ENCODE results near the gene ANLN.
"Not testable (repeated sequence)": the region's sequence is repeated elsewhere in the genome, so short reads cannot be mapped to it uniquely, and the experiment has no call there.

ANLN gene

DNA sequence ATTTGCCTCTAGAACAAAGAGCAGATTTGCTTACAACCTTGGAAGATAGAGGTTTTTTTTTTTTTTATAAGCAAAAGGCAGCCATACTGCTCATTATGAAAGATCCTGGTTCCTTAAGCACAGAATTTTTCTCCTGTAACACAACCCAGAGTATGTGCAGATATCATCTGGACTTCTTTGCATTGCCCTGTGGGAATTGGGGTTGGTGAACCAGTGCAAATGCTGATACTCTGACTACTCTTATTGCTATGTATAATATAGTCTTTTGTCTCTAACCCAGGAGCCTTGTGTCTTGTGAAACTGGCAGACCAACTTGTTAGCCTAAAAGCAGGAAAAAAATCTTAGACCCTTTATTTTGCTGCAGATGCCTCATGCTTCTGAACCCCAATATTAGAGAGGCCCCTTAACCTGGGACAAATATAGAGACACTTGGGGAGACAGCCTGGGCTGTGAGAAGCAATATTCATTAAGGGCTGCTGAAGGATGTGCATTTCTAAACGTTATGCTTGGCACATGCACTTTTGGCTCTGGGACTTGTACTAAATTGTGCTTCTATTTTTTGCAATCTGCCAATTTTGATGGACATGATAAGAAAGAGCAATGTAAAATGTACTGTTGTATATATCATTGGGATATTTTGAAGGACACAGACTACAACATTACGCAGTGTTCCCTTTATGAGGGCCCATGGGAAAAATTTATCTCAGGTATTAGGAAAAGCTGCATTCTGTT is 78.9 kb downstream of the ANLN start:
- DNase-seq: no peak

GRCh38 chr7:36469236-36469635 is 79.6 kb downstream of the ANLN start:
- no peak for DNase-seq

- DNase-seq: no peak
These were observed 82.6 kb downstream of the ANLN start for GRCh38 chr7:36472141-36472729.

- peak; percentile 22 for DNase-seq
These were observed 84.0 kb downstream of the ANLN start for GRCh38 chr7:36473454-36474282.

DNA sequence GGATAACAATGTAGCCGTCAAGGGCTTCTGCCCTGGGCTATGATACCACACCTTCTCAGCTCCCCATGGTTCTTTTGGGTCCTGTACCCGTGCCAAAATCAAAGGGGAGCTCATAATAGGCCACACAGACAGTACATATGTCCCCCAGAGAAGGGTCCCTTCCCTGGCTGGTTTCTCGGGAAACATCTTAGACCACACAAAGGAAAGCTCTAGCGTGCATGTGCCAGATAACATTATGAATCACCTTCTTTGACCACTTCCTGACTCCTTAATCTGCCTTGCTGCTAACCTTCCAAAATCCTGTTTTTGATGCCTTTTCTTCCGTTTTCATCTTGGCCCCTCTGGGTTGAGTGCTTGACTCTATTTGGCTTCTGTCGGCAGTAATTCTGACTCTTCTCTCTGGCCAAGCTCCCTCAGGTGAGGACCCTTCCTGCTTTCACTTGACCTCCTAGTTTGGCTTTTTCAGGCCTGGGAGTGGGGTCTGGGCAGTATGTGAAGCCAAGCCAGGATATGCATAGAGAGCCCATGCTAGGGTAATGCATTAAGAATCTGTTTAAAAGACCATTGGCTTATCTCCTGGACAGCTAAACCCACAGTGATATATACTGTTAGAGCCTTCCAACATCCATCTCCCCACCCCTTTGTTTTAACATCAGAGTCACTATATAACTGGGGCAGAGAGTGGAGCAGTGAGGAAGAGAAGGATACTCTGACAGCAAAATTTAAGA is 84.8 kb downstream of the ANLN start:
- DNase-seq: no peak

DNA sequence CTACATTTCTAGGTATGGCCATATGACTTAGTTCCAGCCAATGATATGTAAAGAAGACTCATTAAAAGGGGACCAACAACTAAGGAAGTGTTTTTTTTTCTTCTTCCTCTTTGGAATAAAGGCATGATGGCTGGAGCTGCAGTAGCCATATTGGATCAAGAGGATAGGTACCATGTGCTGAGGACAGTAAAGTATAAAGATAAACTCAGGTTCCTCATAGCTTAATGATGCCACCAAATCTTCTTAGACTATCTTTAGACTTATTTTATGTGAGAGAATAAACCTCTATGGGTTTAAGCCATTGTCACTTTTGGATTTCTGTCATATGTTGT is 85.3 kb downstream of the ANLN start:
- no peak for DNase-seq

DNA sequence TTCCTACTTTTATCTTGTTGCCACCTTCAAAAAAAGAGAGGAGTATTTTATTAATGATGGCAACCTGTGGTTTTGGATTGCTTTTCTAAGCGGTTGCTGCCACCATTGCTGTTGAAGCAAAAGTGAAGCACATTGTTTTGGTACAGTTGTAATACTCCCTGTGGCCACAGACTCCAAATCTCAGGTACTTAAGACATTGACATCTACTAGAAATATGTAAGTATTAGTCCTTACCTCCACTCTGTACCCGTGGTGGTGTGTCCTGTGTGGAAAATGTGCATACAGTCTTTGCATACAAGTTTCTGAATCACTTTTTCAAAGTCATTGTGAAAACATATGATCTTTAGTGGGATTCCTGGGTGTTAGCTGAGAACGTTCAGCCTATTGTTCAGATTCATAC is 85.7 kb downstream of the ANLN start:
- no peak for DNase-seq

DNA sequence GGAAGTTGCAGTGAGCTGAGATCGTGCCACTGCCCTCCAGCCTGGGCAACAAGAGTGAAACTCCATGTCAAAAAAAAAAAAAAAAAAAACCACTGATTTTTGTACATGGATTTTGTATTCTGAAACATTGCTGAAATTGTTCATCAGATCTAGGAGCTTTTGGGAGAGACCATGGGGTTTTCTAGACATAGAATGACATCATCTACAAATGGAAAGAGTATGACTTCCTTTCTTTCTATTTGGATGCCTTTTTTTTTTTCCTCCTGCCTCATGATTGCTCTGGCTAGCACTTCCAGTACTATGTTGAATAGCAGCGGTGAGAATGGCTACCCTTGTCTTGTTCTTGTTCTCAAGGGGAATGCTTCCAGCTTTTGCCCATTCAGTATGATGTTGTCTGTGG is 89.1 kb downstream of the ANLN start:
- no peak for DNase-seq

- DNase-seq: not testable (repeated sequence)
These were observed 94.2 kb downstream of the ANLN start for GRCh38 chr7:36483853-36484252.

- DNase-seq: no peak
These were observed 94.6 kb downstream of the ANLN start for GRCh38 chr7:36484265-36484664.

- DNase-seq: no peak
These were observed 96.7 kb downstream of the ANLN start for GRCh38 chr7:36486336-36486735.

DNA sequence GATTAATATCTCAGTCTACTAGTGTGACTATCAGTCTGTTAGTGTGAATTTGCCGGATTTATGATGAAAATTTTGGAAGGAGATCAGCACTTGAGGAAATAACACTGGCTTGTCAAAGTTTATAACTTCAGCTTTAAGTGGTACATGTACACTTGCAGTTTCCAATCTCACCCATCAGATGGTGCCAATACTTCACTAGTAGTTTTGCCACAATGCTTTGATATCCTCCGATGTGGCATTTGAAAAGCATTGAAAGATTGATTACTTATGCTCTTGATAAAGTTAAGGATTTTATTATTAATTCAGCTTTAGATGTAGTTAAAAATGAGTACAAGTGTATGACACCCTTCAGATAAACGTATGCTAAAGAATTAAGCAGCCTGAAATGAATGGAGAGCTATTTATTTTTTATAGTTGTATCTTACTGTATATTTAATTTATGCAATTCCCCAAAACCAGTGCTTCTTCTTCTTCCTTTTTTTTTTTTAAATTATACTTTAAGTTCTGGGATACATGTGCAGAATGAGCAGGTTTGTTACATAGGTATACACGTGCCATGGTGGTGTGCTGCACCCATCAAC is 98.2 kb downstream of the ANLN start:
- DNase-seq: peak; percentile 47

DNA sequence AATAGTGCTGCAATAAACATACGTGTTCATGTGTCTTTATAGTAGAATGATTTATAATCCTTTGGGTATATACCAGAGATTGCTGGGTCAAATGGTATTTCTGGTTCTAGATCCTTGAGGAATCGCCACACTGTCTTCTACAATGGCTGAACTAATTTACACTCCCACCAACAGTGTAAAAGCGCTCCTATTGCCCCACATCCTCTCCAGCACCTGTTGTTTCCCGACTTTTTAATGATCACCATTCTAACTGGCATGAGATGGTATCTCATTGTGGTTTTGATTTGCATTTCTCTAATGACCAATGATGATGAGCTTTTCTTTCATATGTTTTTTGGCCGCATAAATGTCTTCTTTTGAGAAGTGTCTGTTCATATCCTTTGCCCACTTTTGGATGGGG is 99.0 kb downstream of the ANLN start:
- DNase-seq: not testable (repeated sequence)

GRCh38 chr7:36490419-36490830 is 100.8 kb downstream of the ANLN start:
- no peak for DNase-seq

GRCh38 chr7:36491317-36491716 is 101.7 kb downstream of the ANLN start:
- no peak for DNase-seq

DNA sequence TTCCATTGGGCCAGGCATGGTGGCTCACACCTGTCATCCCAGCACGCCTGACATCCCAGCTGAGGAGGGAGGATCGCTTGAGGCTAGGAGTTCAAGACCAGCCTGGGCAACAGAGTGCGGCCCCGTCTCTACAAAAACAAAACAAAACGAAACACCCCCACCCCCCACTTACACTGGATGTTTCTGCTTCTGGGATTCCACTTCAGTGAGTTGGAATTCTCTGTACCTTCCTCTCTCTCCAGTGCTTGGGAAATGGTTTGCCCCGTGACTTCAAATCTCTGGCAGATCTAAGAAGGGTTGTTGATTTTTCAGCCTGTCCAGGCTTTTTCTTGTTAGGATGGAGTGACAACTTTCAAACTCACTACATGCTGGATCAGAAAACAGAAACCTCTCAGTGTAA is 106.9 kb downstream of the ANLN start:
- DNase-seq: no peak

DNA sequence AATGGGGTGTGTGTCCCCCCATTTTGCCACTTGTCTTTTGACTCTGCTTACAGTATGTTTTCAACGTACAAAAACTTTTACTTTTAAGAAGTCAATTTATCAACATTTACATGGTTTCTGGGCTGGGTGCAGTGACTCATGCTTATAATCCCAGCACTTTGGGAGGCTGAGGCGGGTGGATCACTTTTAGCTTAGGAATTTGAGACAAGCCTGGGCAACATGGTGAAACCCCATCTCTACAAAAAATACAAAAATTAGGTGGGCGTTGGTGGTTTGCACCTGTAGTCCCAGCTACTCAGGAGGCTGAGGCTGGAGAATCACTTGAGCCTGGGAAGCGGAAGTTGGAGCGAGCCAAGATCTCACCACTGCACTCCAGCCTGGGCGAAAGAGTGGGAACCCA is 107.5 kb downstream of the ANLN start:
- not testable (repeated sequence) for DNase-seq

GRCh38 chr7:36497775-36498174 is 108.1 kb downstream of the ANLN start:
- DNase-seq: no peak

All from CD4-positive, alpha-beta T cell treated with Interleukin-6 for 4 hours (primary cell).